Neural crest cell (in vitro differentiated cells): ENCODE data around the gene FXYD1. TPM values are rescaled to one million over a fixed set of nuclear protein-coding genes. Genes with fewer than 3 reads are reported as not detected.
A peak's percentile ranks its signal among the peaks of the same experiment; 100 is the strongest.

ENCODE experiments used
- DNase-seq: peaks from one replicate; pipeline ENCODE4 v3.0.0; 2021; ENCODE audit warnings: low read depth, mixed read lengths, low spot score
- H3K27ac Mint-ChIP-seq: one replicate; pipeline ENCODE4 v1.8.0; 2021; ENCODE audit warnings: mild to moderate bottlenecking, mixed read lengths; ENCODE audit not compliant: unreplicated experiment
- H3K27me3 Mint-ChIP-seq: 2 replicates; pipeline ENCODE4 v1.8.0; 2021; ENCODE audit warnings: low read depth, mild to moderate bottlenecking, mixed read lengths
- H3K36me3 Mint-ChIP-seq: 2 replicates; pipeline ENCODE4 v1.8.0; 2021; ENCODE audit warnings: low read depth, mild to moderate bottlenecking, mixed read lengths
- H3K4me1 Mint-ChIP-seq: 2 replicates; pipeline ENCODE4 v1.8.0; 2021; ENCODE audit warnings: mixed read lengths
- H3K4me3 Mint-ChIP-seq: one replicate; pipeline ENCODE4 v1.8.0; 2021; ENCODE audit warnings: mild to moderate bottlenecking, mixed read lengths
- H3K9me3 Mint-ChIP-seq: 2 replicates; pipeline ENCODE4 v1.8.0; 2021; ENCODE audit warnings: mixed read lengths
- CTCF ChIP-seq: fragments of 200-600 bp; sonication (generic); conservative IDR thresholded peaks from 2 replicates; pipeline ENCODE4 v1.5.0; 2021; ENCODE audit warnings: antibody characterized with exemption, mild to moderate bottlenecking
- total RNA-seq: library from RNA; stranded (reverse); gene quantifications from 2 replicates; pipeline ENCODE4 v1.2.1, GENCODE V29; 2021

FXYD1 gene
- total RNA-seq, 1 donor from 2014 or later = 4.2 TPM

- no peak for DNase-seq
- no peak for TF ChIP-seq CTCF
- Mint-ChIP-seq H3K9me3 (no peaks in the 10 kb centered on the region), H3K27me3 (peaks cover 76% of the 10 kb centered on the region), H3K27ac (no peak overlapping the region), H3K36me3 (no peaks in the 10 kb centered on the region), H3K4me1 (peaks cover 29% of the 10 kb centered on the region), H3K4me3 (peak overlapping the region; percentile 49)
Measured at GRCh38 chr19:35155981-35156672, 17.5 kb downstream of the FXYD1 start.

- peaks cover 72% of the 10 kb centered on the region for H3K27me3 Mint-ChIP-seq
- no peak for DNase-seq
- no peak for TF ChIP-seq CTCF
- H3K4me1 Mint-ChIP-seq = peaks cover 29% of the 10 kb centered on the region
- H3K36me3 Mint-ChIP-seq = no peaks in the 10 kb centered on the region
- no peaks in the 10 kb centered on the region for H3K9me3 Mint-ChIP-seq
- H3K27ac Mint-ChIP-seq = no peak overlapping the region
- H3K4me3 Mint-ChIP-seq = no peak overlapping the region
Measured at GRCh38 chr19:35156673-35157014, 18.0 kb downstream of the FXYD1 start.

- no peak overlapping the region for H3K27ac Mint-ChIP-seq
- H3K27me3 Mint-ChIP-seq = peaks cover 67% of the 10 kb centered on the region
- H3K4me3 Mint-ChIP-seq = peak overlapping the region; percentile 58
- no peak for TF ChIP-seq CTCF
- peaks cover 4% of the 10 kb centered on the region for H3K9me3 Mint-ChIP-seq
- peaks cover 5% of the 10 kb centered on the region for H3K36me3 Mint-ChIP-seq
- peaks cover 25% of the 10 kb centered on the region for H3K4me1 Mint-ChIP-seq
- no peak for DNase-seq
Measured at GRCh38 chr19:35157431-35157830, 18.8 kb downstream of the FXYD1 start.

- Mint-ChIP-seq H3K9me3 (peaks cover 7% of the 10 kb centered on the region), H3K4me1 (peaks cover 11% of the 10 kb centered on the region), H3K27ac (no peak overlapping the region), H3K27me3 (peaks cover 46% of the 10 kb centered on the region), H3K36me3 (peaks cover 13% of the 10 kb centered on the region), H3K4me3 (no peak overlapping the region)
- no peak for DNase-seq
- no peak for TF ChIP-seq CTCF
Measured at GRCh38 chr19:35159606-35160005, 21.0 kb downstream of the FXYD1 start.

GRCh38 chr19:35160629-35161433, 22.2 kb downstream of the FXYD1 start:
- H3K27ac Mint-ChIP-seq = no peak overlapping the region
- peaks cover 10% of the 10 kb centered on the region for H3K9me3 Mint-ChIP-seq
- H3K36me3 Mint-ChIP-seq = peaks cover 18% of the 10 kb centered on the region
- DNase-seq = no peak
- peaks cover 34% of the 10 kb centered on the region for H3K27me3 Mint-ChIP-seq
- no peak overlapping the region for H3K4me3 Mint-ChIP-seq
- H3K4me1 Mint-ChIP-seq = peaks cover 4% of the 10 kb centered on the region
- TF ChIP-seq CTCF = no peak
